Endothelial cell of umbilical vein (primary cell): ENCODE data around the gene EAF1. TPM values are rescaled to one million over a fixed set of nuclear protein-coding genes. Genes with fewer than 3 reads are reported as not detected.

ENCODE experiments used
- BruUV-seq: library from RNA; stranded (reverse); fragments of 400-500 nt; replicated peaks from 2 replicates; lab custom pipeline; 2021; lab: Mats Ljungman, UMichigan
- CTCF ChIA-PET: fragments of 300-600, 350-600 bp; sonication (Branson Sonifier 250); formaldehyde crosslinking; loops from one replicate; lab custom pipeline; 2021; ENCODE audit warnings: antibody characterized with exemption, inconsistent platforms; lab: Charles Lee
- POLR2A ChIA-PET: fragments of 300-600, 350-600 bp; sonication (Branson Sonifier 250); formaldehyde crosslinking; loops from one replicate; lab custom pipeline; 2021; ENCODE audit warnings: antibody characterized with exemption, inconsistent platforms; lab: Charles Lee
- DNase-seq: peaks from one replicate; pipeline ENCODE4 v3.0.0-alpha.2; 2011; ENCODE audit warnings: low read depth, low spot score
- FAIRE-seq: peaks from 2 replicates; lab custom pipeline; 2011; peaks lifted over from hg19 to GRCh38; lab: Jason Lieb, UNC
- H2AFZ ChIP-seq: 2 replicates; pipeline ENCODE4 v1.6.0; 2012; ENCODE audit warnings: low read depth, low read length, control low read depth, inconsistent platforms
- H3K27ac ChIP-seq: 2 replicates; pipeline ENCODE4 v1.5.1; 2011; ENCODE audit warnings: low read depth, mild to moderate bottlenecking, control low read depth, low read length, moderate library complexity; ENCODE audit not compliant: insufficient read depth
- H3K27me3 ChIP-seq, 2 experiments: 2 replicates each; pipeline versions ENCODE4 v1.6.0 to v1.6.1; 2011; ENCODE audit warnings: low read length in 2 of 2, mixed read lengths in 1 of 2; ENCODE audit not compliant: control insufficient read depth in 2 of 2, insufficient read depth in 2 of 2
- H3K36me3 ChIP-seq, 2 experiments: 2 replicates in 1 of 2; 3 replicates in 1 of 2; pipeline ENCODE4 v1.5.1; 2011; ENCODE audit warnings: low read length in 2 of 2, mild to moderate bottlenecking in 1 of 2, moderate library complexity in 1 of 2; ENCODE audit not compliant: control insufficient read depth in 2 of 2, insufficient read depth in 2 of 2; ENCODE audit errors: extremely low read depth in 1 of 2
- H3K4me1 ChIP-seq: 3 replicates; pipeline ENCODE4 v1.5.1; 2011; ENCODE audit warnings: mild to moderate bottlenecking, low read length; ENCODE audit not compliant: control insufficient read depth, insufficient read depth; ENCODE audit errors: extremely low read depth
- H3K4me2 ChIP-seq: 2 replicates; pipeline ENCODE4 v1.6.1; 2011; ENCODE audit warnings: low read length, control low read depth, mixed read lengths; ENCODE audit not compliant: insufficient read depth
- H3K4me3 ChIP-seq, 3 experiments: fragments of 200-600 bp in 1 of 3; sonication (generic), shearing (Covaris generic) in 1 of 3; replicated peaks in 1 of 3; 2 replicates each; pipeline ENCODE4 v1.5.1; 2011 to 2016; ENCODE audit warnings: control low read depth in 3 of 3, low read length in 3 of 3, mild to moderate bottlenecking in 2 of 3, inconsistent platforms in 1 of 3, low read depth in 1 of 3, moderate library complexity in 1 of 3; ENCODE audit not compliant: insufficient read depth in 1 of 3
- H3K79me2 ChIP-seq: 2 replicates; pipeline ENCODE4 v1.6.0; 2012; ENCODE audit warnings: low read length, inconsistent platforms; ENCODE audit not compliant: control insufficient read depth, insufficient read depth
- H3K9ac ChIP-seq: replicated peaks from 2 replicates; pipeline ENCODE3; 2011; ENCODE audit warnings: low read length, control low read depth; ENCODE audit not compliant: insufficient read depth; ENCODE audit errors: extremely low read depth
- H3K9me1 ChIP-seq: replicated peaks from 3 replicates; pipeline ENCODE4 v1.6.0; 2011; ENCODE audit warnings: mild to moderate bottlenecking, low read length; ENCODE audit not compliant: control insufficient read depth, insufficient read depth; ENCODE audit errors: extremely low read depth
- H3K9me3 ChIP-seq: replicated peaks from 2 replicates; pipeline ENCODE4 v1.5.1; 2012; ENCODE audit warnings: low read length, inconsistent platforms; ENCODE audit not compliant: control insufficient read depth, insufficient read depth
- H4K20me1 ChIP-seq: replicated peaks from 2 replicates; pipeline ENCODE3; 2011; ENCODE audit warnings: mild to moderate bottlenecking, low read length; ENCODE audit not compliant: control insufficient read depth, insufficient read depth; ENCODE audit errors: extremely low read depth
- EZH2 ChIP-seq: IDR thresholded peaks from 2 replicates; pipeline ENCODE4 v1.6.1; 2012; ENCODE audit warnings: borderline replicate concordance, low read depth, mild to moderate bottlenecking, moderate library complexity, low read length, inconsistent platforms; ENCODE audit not compliant: severe bottlenecking
- FOS ChIP-seq: IDR thresholded peaks from 2 replicates; pipeline ENCODE4 v1.6.1; 2011; ENCODE audit warnings: mild to moderate bottlenecking, low read length, moderate library complexity, borderline replicate concordance; ENCODE audit not compliant: insufficient read depth
- GATA2 ChIP-seq: IDR thresholded peaks from 2 replicates; pipeline ENCODE4 v1.7.0; 2011; ENCODE audit warnings: low read depth, mild to moderate bottlenecking, moderate library complexity, mixed read lengths, low read length; ENCODE audit not compliant: insufficient read length, insufficient read depth
- JUN ChIP-seq: IDR thresholded peaks from 2 replicates; pipeline ENCODE4 v1.6.1; 2011; ENCODE audit warnings: borderline replicate concordance, low read depth; ENCODE audit not compliant: insufficient read length, insufficient read depth
- MYC ChIP-seq: IDR thresholded peaks from one replicate; pipeline ENCODE4 v1.6.1; 2011; ENCODE audit warnings: mild to moderate bottlenecking, low read depth, low read length
- POLR2A ChIP-seq: IDR thresholded peaks from 2 replicates; pipeline ENCODE4 v1.6.1; 2012; ENCODE audit warnings: low read depth, mild to moderate bottlenecking, control low read depth, low read length
- POLR2AphosphoS5 ChIP-seq: IDR thresholded peaks from 2 replicates; pipeline ENCODE4 v1.6.1; 2012; ENCODE audit warnings: low read depth, mild to moderate bottlenecking, control low read depth, low read length, moderate library complexity; ENCODE audit not compliant: insufficient read depth
- dilution Hi-C: fragments of 300-500 bp; cut with MboI; formaldehyde crosslinking; loops from one replicate; pipeline ENCODE4 v1.15.0; 2019; ENCODE audit warnings: low sequenced_read_pairs; ENCODE audit not compliant: extremely low pct_ligation_motif_present
- intact Hi-C: fragments of 100-400 bp; cut with micrococcal nuclease; formaldehyde crosslinking; loops from one replicate; pipeline ENCODE4 v1.10.0; 2022
- polyA plus RNA-seq, 4 experiments: library from polyadenylated mRNA; depleted of rRNA in 3 of 4; stranded (reverse) in 3 of 4; unstranded in 1 of 4; fragments of >200 nt; gene quantifications; 2 replicates each; pipeline versions ENCODE4 v1.2.1 to v1.2.3, GENCODE V29; 2011 to 2012; ENCODE audit warnings: missing spikeins in 1 of 4
- total RNA-seq: library from RNA; stranded (reverse); gene quantifications from 2 replicates; pipeline ENCODE4 v1.2.3, GENCODE V29; 2021
- TF ChIP-seq, protein P1 (sequence below): IDR thresholded peaks from 2 replicates; pipeline ENCODE4 v1.6.1; 2011; ENCODE audit not compliant: insufficient read depth, insufficient read length
- TF ChIP-seq, protein P2 (sequence below), 2 donors: IDR thresholded peaks; 1 replicate in 1 of 2; 2 replicates in 1 of 2; pipeline ENCODE4 v1.5.1; 2011; ENCODE audit warnings: low read length in 2 of 2, mild to moderate bottlenecking in 2 of 2, moderate library complexity in 2 of 2, control low read depth in 1 of 2, inconsistent platforms in 1 of 2, low read depth in 1 of 2; ENCODE audit not compliant: insufficient read depth in 1 of 2; ENCODE audit errors: extremely low read depth in 1 of 2

The EAF1 gene
- total and polyA plus RNA-seq, 2 donors (not counting 3 experiments of a cell fraction or from before 2014, with no cell fraction given) = 8.7 to 18.2 TPM

DNA sequence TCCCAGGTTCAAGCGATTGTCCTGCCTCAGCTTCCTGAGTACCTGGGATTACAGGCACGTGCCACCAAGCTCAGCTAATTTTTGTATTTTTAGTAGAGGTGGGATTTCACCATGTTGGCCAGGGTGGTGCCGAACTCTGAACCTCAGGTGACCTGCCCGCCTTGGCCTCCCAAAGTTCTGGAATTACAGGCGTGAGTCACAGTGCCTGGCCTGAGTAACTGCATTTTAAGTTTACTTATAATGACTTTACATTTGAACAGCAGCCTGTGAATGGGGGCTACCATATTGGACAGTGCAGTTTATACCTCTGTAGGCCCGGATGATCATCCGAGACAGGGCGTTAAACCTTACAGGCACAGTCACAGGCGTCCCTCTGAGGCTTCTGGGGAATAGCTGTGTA is 24.8 kb downstream of the EAF1 start:
- FAIRE-seq (no peak), DNase-seq (no peak)
- no peaks in the 10 kb centered on the region for H3K9me3 ChIP-seq
- no peak overlapping the region for H3K27ac ChIP-seq
- no peaks in the 10 kb centered on the region for H3K79me2 ChIP-seq
- no peaks in the 10 kb centered on the region for H3K36me3 ChIP-seq
- ChIA-PET CTCF (no interaction called here), POLR2A (no interaction called here)
- dilution Hi-C loops = no loop called here
- TF ChIP-seq MYC (no peak), POLR2AphosphoS5 (no peak), JUN (no peak), POLR2A (no peak), EZH2 (no peak), GATA2 (no peak), FOS (no peak)
- TF ChIP-seq, protein P1, sequence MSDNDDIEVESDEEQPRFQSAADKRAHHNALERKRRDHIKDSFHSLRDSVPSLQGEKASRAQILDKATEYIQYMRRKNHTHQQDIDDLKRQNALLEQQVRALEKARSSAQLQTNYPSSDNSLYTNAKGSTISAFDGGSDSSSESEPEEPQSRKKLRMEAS = no peak
- TF ChIP-seq, protein P2, sequence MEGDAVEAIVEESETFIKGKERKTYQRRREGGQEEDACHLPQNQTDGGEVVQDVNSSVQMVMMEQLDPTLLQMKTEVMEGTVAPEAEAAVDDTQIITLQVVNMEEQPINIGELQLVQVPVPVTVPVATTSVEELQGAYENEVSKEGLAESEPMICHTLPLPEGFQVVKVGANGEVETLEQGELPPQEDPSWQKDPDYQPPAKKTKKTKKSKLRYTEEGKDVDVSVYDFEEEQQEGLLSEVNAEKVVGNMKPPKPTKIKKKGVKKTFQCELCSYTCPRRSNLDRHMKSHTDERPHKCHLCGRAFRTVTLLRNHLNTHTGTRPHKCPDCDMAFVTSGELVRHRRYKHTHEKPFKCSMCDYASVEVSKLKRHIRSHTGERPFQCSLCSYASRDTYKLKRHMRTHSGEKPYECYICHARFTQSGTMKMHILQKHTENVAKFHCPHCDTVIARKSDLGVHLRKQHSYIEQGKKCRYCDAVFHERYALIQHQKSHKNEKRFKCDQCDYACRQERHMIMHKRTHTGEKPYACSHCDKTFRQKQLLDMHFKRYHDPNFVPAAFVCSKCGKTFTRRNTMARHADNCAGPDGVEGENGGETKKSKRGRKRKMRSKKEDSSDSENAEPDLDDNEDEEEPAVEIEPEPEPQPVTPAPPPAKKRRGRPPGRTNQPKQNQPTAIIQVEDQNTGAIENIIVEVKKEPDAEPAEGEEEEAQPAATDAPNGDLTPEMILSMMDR (IDR thresholded peaks at IDR 0.05; ENCODE audit: extremely low read depth in 1 of 2, insufficient read depth in 1 of 2, low read depth in 1 of 2, low read length in 2 of 2) = no peak
- H3K27me3 ChIP-seq = no peaks in the 10 kb centered on the region
- no peaks in the 10 kb centered on the region for H3K9me1 ChIP-seq
- H4K20me1 ChIP-seq = no peaks in the 10 kb centered on the region
- H3K4me1 ChIP-seq = no peaks in the 10 kb centered on the region
- intact Hi-C loops = no loop called here
- H3K4me3 ChIP-seq = no peak overlapping the region
- no peak overlapping the region for H2AFZ ChIP-seq
- no peak overlapping the region for H3K4me2 ChIP-seq
- H3K9ac ChIP-seq = no peak overlapping the region
- BruUV-seq = no TSS peak
